Sigmoid colon (tissue), 7 donors: Measurements from ENCODE around the gene DBI. TPM values are rescaled to one million over a fixed set of nuclear protein-coding genes. Genes with fewer than 3 reads are reported as not detected.

Source experiments
- DNase-seq: peaks from one replicate; pipeline ENCODE4 v3.0.0-alpha.2; 2019
- H3K27ac ChIP-seq, 4 donors: fragments of 200-600 bp; sonication (generic); one replicate each; pipeline ENCODE4 v1.5.1; 2016 to 2019; ENCODE audit warnings: mild to moderate bottlenecking in 1 of 4
- H3K27me3 ChIP-seq, 3 donors: fragments of 200-600 bp; sonication (generic); one replicate each; pipeline ENCODE4 v1.5.1; 2019; ENCODE audit warnings: mild to moderate bottlenecking in 1 of 3
- H3K36me3 ChIP-seq, 4 donors: fragments of 200-600 bp; sonication (generic); one replicate each; pipeline ENCODE4 v1.5.1; 2016 to 2019
- H3K4me1 ChIP-seq, 4 donors: fragments of 200-600 bp; sonication (generic); one replicate each; pipeline ENCODE4 v1.5.1; 2017 to 2019
- H3K4me3 ChIP-seq, 4 donors: fragments of 200-600 bp; sonication (generic); one replicate each; pipeline ENCODE4 v1.5.1; 2017 to 2019; ENCODE audit warnings: mild to moderate bottlenecking in 2 of 4, moderate library complexity in 1 of 4
- H3K9me3 ChIP-seq, 4 donors: fragments of 200-600 bp in 3 of 4; sonication (generic) in 3 of 4; one replicate each; pipeline versions ENCODE4 v1.5.1 to v1.6.1; 2013 to 2019
- CTCF ChIP-seq, 4 experiments: fragments of 450-650 bp in 3 of 4; fragments of 200-600 bp in 1 of 4; IDR thresholded peaks; one replicate each; pipeline ENCODE4 v1.5.1; 2016 to 2019; ENCODE audit warnings: antibody characterized with exemption in 4 of 4, mild to moderate bottlenecking in 3 of 4, moderate library complexity in 2 of 4
- EP300 ChIP-seq, 4 donors: sonication (generic); formaldehyde crosslinking; IDR thresholded peaks; one replicate each; pipeline ENCODE4 v1.6.1; 2017; ENCODE audit warnings: antibody characterized with exemption in 4 of 4
- POLR2A ChIP-seq, 2 donors: fragments of 450-650 bp; IDR thresholded peaks; one replicate each; pipeline ENCODE4 v1.6.1; 2016; ENCODE audit warnings: antibody characterized with exemption in 2 of 2, mild to moderate bottlenecking in 2 of 2, moderate library complexity in 2 of 2
- POLR2AphosphoS5 ChIP-seq, 4 donors: sonication (generic); formaldehyde crosslinking; IDR thresholded peaks; one replicate each; pipeline ENCODE4 v1.6.1; 2017; ENCODE audit warnings: antibody characterized with exemption in 4 of 4
- WGBS, 2 donors: extraction: QIAGEN DNeasy Blood & Tissue Kit; methylation state at CpG; one replicate each; pipeline ENCODE4 v1.1.7; 2013; 5-methylcytosine and 5-hydroxymethylcytosine counted together
- intact Hi-C: fragments of 100-400 bp; cut with DNase I; formaldehyde crosslinking; loops from one replicate; pipeline ENCODE4 v1.15.1; 2023
- polyA plus RNA-seq, 3 donors: library from polyadenylated mRNA; stranded (reverse); fragments of 200-250 nt; gene quantifications; one replicate each; pipeline ENCODE4 v1.2.3, GENCODE V29; 2013
- total RNA-seq, 4 donors: library from RNA; depleted of rRNA; stranded (reverse); fragments of >200 nt; gene quantifications; one replicate each; pipeline ENCODE4 v1.1.0, GENCODE V29; 2016
- donor health status: healthy with polysubstance abuse.
- donor health status: Bipolar disorder and iron deficiency.
- donor health status: healthy.

Gene DBI
- total and polyA plus RNA-seq, 7 donors, result 49.5 to 1,261 (median 92.4) TPM

- H3K27ac ChIP-seq, result no peak overlapping the region
- H3K36me3 ChIP-seq, result no peaks in the 10 kb centered on the region
- H3K27me3 ChIP-seq, result no peaks in the 10 kb centered on the region
- no peaks in the 10 kb centered on the region for H3K9me3 ChIP-seq
- peaks cover 0 to 14% (median 7%) of the 10 kb centered on the region in 4 donors for H3K4me1 ChIP-seq
- 90 to 91% methylated on average over 3 of the region's 3 CpGs for WGBS, 2 donors
- H3K4me3 ChIP-seq, result no peak overlapping the region
- DNase-seq, result no peak
- TF ChIP-seq POLR2AphosphoS5 (IDR thresholded peaks at IDR 0.05) (no peak), CTCF (IDR thresholded peaks at IDR 0.05) (no peak), EP300 (IDR thresholded peaks at IDR 0.05) (no peak), POLR2A (IDR thresholded peaks at IDR 0.05) (no peak)
- intact Hi-C loops, result no loop called here
Measured at GRCh38 chr2:119385466-119385865, 18.7 kb downstream of the DBI start.

- intact Hi-C loops, result no loop called here
- no peaks in the 10 kb centered on the region for H3K9me3 ChIP-seq
- H3K4me3 ChIP-seq, result no peak overlapping the region
- WGBS, 2 donors, result 30 to 47% methylated on average over 9 of the region's 9 CpGs
- TF ChIP-seq EP300 (IDR thresholded peaks at IDR 0.05), result no peak
- TF ChIP-seq POLR2AphosphoS5 (IDR thresholded peaks at IDR 0.05), result peak in 1 of 4 donors; percentile 23
- TF ChIP-seq POLR2A (IDR thresholded peaks at IDR 0.05), result no peak
- no peak for TF ChIP-seq CTCF (IDR thresholded peaks at IDR 0.05)
- H3K27me3 ChIP-seq, result no peaks in the 10 kb centered on the region
- peak overlapping the region in 3 of 4 donors; percentile 27 to 63 (median 52) for H3K27ac ChIP-seq
- no peaks in the 10 kb centered on the region for H3K36me3 ChIP-seq
- DNase-seq, result peak; percentile 74
- peaks cover 0 to 14% (median 7%) of the 10 kb centered on the region in 4 donors for H3K4me1 ChIP-seq
Measured at GRCh38 chr2:119387381-119388129, 20.8 kb downstream of the DBI start.

- 28 to 38% methylated on average over 5 of the region's 5 CpGs for WGBS, 2 donors
- Histone ChIP-seq H3K27me3 (no peaks in the 10 kb centered on the region), H3K36me3 (no peaks in the 10 kb centered on the region), H3K9me3 (no peaks in the 10 kb centered on the region), H3K27ac (no peak overlapping the region), H3K4me1 (peaks cover 0 to 14% (median 0%) of the 10 kb centered on the region in 4 donors), H3K4me3 (no peak overlapping the region)
- TF ChIP-seq CTCF (IDR thresholded peaks at IDR 0.05) (no peak), POLR2A (IDR thresholded peaks at IDR 0.05) (no peak), EP300 (IDR thresholded peaks at IDR 0.05) (no peak), POLR2AphosphoS5 (IDR thresholded peaks at IDR 0.05) (no peak)
- intact Hi-C loops, result no loop called here
- no peak for DNase-seq
Measured at GRCh38 chr2:119389615-119390306, 23.0 kb downstream of the DBI start.

GRCh38 chr2:119393971-119394748 is 27.4 kb downstream of the DBI start:
- Histone ChIP-seq H3K9me3 (no peaks in the 10 kb centered on the region), H3K27me3 (no peaks in the 10 kb centered on the region), H3K4me3 (no peak overlapping the region), H3K36me3 (no peaks in the 10 kb centered on the region), H3K27ac (no peak overlapping the region), H3K4me1 (peaks cover 0 to 9% (median 0%) of the 10 kb centered on the region in 4 donors)
- TF ChIP-seq POLR2AphosphoS5 (IDR thresholded peaks at IDR 0.05) (no peak), EP300 (IDR thresholded peaks at IDR 0.05) (no peak), CTCF (IDR thresholded peaks at IDR 0.05) (no peak), POLR2A (IDR thresholded peaks at IDR 0.05) (no peak)
- WGBS, 2 donors, result 87% methylated on average over 3 of the region's 3 CpGs
- DNase-seq, result no peak
- intact Hi-C loops, result no loop called here
